Measurements from ENCODE around the gene PARD3B. TPM values are rescaled to one million over a fixed set of nuclear protein-coding genes. Genes with fewer than 3 reads are reported as not detected.
"Not testable (repeated sequence)": the region's sequence is repeated elsewhere in the genome, so short reads cannot be mapped to it uniquely, and the experiment has no call there.

The PARD3B gene
- total RNA-seq, 1 donor from 2014 or later: 12.3 TPM

GRCh38 chr2:205217004-205217403 is 671.7 kb downstream of the PARD3B start:
- H3K27ac ChIP-seq: no peak overlapping the region
- no peaks in the 10 kb centered on the region for H3K9me3 ChIP-seq
- intact Hi-C loops (cut with DNase I): no loop called here
- H3K4me1 ChIP-seq: no peaks in the 10 kb centered on the region
- no peak for TF ChIP-seq CTCF (IDR thresholded peaks at IDR 0.05)
- TF ChIP-seq POLR2AphosphoS5 (IDR thresholded peaks at IDR 0.05; ENCODE audit: insufficient read depth in 1 of 2, low read depth in 1 of 2): no peak
- TF ChIP-seq POLR2A (IDR thresholded peaks at IDR 0.05): no peak
- no peaks in the 10 kb centered on the region for H3K27me3 ChIP-seq
- no peak for DNase-seq (ENCODE audit: extremely low spot score in 2 of 2)
- H3K36me3 ChIP-seq: no peaks in the 10 kb centered on the region
- no peak overlapping the region for H3K4me3 ChIP-seq

- no peaks in the 10 kb centered on the region for H3K4me1 ChIP-seq
- H3K4me3 ChIP-seq: no peak overlapping the region
- no peaks in the 10 kb centered on the region for H3K27me3 ChIP-seq
- TF ChIP-seq CTCF (IDR thresholded peaks at IDR 0.05): no peak
- TF ChIP-seq POLR2A (IDR thresholded peaks at IDR 0.05): no peak
- no peak for TF ChIP-seq POLR2AphosphoS5 (IDR thresholded peaks at IDR 0.05; ENCODE audit: insufficient read depth in 1 of 2, low read depth in 1 of 2)
- no peak overlapping the region for H3K27ac ChIP-seq
- H3K9me3 ChIP-seq: no peaks in the 10 kb centered on the region
- intact Hi-C loops (cut with DNase I): no loop called here
- DNase-seq (ENCODE audit: extremely low spot score in 2 of 2): no peak
- H3K36me3 ChIP-seq: no peaks in the 10 kb centered on the region
Measured at GRCh38 chr2:205218056-205218455, 672.8 kb downstream of the PARD3B start.

GRCh38 chr2:205218816-205219215 is 673.5 kb downstream of the PARD3B start:
- H3K27ac ChIP-seq; H3K4me3 ChIP-seq; H3K9me3 ChIP-seq; intact Hi-C loops (cut with DNase I); H3K27me3 ChIP-seq; H3K36me3 ChIP-seq; DNase-seq (ENCODE audit: extremely low spot score in 2 of 2); H3K4me1 ChIP-seq: not testable (repeated sequence)

GRCh38 chr2:205220559-205220958 is 675.3 kb downstream of the PARD3B start:
- Histone ChIP-seq H3K27me3 (no peaks in the 10 kb centered on the region), H3K9me3 (no peaks in the 10 kb centered on the region), H3K4me1 (no peaks in the 10 kb centered on the region), H3K36me3 (no peaks in the 10 kb centered on the region), H3K27ac (no peak overlapping the region), H3K4me3 (no peak overlapping the region)
- TF ChIP-seq POLR2AphosphoS5 (IDR thresholded peaks at IDR 0.05; ENCODE audit: insufficient read depth in 1 of 2, low read depth in 1 of 2) (no peak), POLR2A (IDR thresholded peaks at IDR 0.05) (no peak), CTCF (IDR thresholded peaks at IDR 0.05) (no peak)
- DNase-seq (ENCODE audit: extremely low spot score in 2 of 2): no peak
- intact Hi-C loops (cut with DNase I): no loop called here

- no peak for DNase-seq (ENCODE audit: extremely low spot score in 2 of 2)
- H3K4me3 ChIP-seq: no peak overlapping the region
- no peaks in the 10 kb centered on the region for H3K4me1 ChIP-seq
- intact Hi-C loops (cut with DNase I): no loop called here
- TF ChIP-seq POLR2AphosphoS5 (IDR thresholded peaks at IDR 0.05; ENCODE audit: insufficient read depth in 1 of 2, low read depth in 1 of 2) (no peak), POLR2A (IDR thresholded peaks at IDR 0.05) (no peak), CTCF (IDR thresholded peaks at IDR 0.05) (no peak)
- H3K9me3 ChIP-seq: no peaks in the 10 kb centered on the region
- no peaks in the 10 kb centered on the region for H3K36me3 ChIP-seq
- no peak overlapping the region for H3K27ac ChIP-seq
- H3K27me3 ChIP-seq: no peaks in the 10 kb centered on the region
Measured at GRCh38 chr2:205232086-205232485, 686.8 kb downstream of the PARD3B start.

- TF ChIP-seq POLR2AphosphoS5 (IDR thresholded peaks at IDR 0.05; ENCODE audit: insufficient read depth in 1 of 2, low read depth in 1 of 2) (no peak), CTCF (IDR thresholded peaks at IDR 0.05) (no peak), POLR2A (IDR thresholded peaks at IDR 0.05) (no peak)
- no peak for DNase-seq (ENCODE audit: extremely low spot score in 2 of 2)
- H3K9me3 ChIP-seq: no peaks in the 10 kb centered on the region
- intact Hi-C loops (cut with DNase I): no loop called here
- H3K27me3 ChIP-seq: no peaks in the 10 kb centered on the region
- H3K27ac ChIP-seq: no peak overlapping the region
- H3K4me1 ChIP-seq: no peaks in the 10 kb centered on the region
- H3K4me3 ChIP-seq: no peak overlapping the region
- H3K36me3 ChIP-seq: no peaks in the 10 kb centered on the region
Measured at GRCh38 chr2:205235434-205235833, 690.2 kb downstream of the PARD3B start.
